Upper lobe of left lung (tissue), 4 donors: ENCODE measurements around the gene MMP14.

Experiments used
- EP300 ChIP-seq, 4 donors: sonication (generic); formaldehyde crosslinking; IDR thresholded peaks; one replicate each; pipeline ENCODE4 v1.5.1; 2017; ENCODE audit warnings: antibody characterized with exemption in 4 of 4, control low read depth in 2 of 4
- POLR2A ChIP-seq, 4 donors: fragments of 450-650 bp; IDR thresholded peaks; one replicate each; pipeline ENCODE4 v1.5.1; 2016 to 2017; ENCODE audit warnings: antibody characterized with exemption in 4 of 4, mild to moderate bottlenecking in 2 of 4
- POLR2AphosphoS5 ChIP-seq, 2 donors: sonication (generic); formaldehyde crosslinking; IDR thresholded peaks; one replicate each; pipeline ENCODE4 v1.5.1; 2017; ENCODE audit warnings: antibody characterized with exemption in 2 of 2
- TF ChIP-seq, protein P1 (sequence below), 6 experiments: fragments of 450-650 bp in 4 of 6; fragments of 200-600 bp in 2 of 6; sonication (generic) in 2 of 6; IDR thresholded peaks; one replicate each; pipeline ENCODE4 v1.5.1; 2016 to 2019; ENCODE audit warnings: antibody characterized with exemption in 6 of 6

- TF ChIP-seq, protein P1, sequence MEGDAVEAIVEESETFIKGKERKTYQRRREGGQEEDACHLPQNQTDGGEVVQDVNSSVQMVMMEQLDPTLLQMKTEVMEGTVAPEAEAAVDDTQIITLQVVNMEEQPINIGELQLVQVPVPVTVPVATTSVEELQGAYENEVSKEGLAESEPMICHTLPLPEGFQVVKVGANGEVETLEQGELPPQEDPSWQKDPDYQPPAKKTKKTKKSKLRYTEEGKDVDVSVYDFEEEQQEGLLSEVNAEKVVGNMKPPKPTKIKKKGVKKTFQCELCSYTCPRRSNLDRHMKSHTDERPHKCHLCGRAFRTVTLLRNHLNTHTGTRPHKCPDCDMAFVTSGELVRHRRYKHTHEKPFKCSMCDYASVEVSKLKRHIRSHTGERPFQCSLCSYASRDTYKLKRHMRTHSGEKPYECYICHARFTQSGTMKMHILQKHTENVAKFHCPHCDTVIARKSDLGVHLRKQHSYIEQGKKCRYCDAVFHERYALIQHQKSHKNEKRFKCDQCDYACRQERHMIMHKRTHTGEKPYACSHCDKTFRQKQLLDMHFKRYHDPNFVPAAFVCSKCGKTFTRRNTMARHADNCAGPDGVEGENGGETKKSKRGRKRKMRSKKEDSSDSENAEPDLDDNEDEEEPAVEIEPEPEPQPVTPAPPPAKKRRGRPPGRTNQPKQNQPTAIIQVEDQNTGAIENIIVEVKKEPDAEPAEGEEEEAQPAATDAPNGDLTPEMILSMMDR (IDR thresholded peaks at IDR 0.05) = no peak
- TF ChIP-seq POLR2A (IDR thresholded peaks at IDR 0.05) = no peak
- TF ChIP-seq EP300 (IDR thresholded peaks at IDR 0.05) = no peak
- no peak for TF ChIP-seq POLR2AphosphoS5 (IDR thresholded peaks at IDR 0.05)
These were observed 34.7 kb upstream of the MMP14 start for GRCh38 chr14:22801716-22802115.
